GM12891 (cell line): ENCODE measurements around the gene CTSW.

Source experiments
- DNase-seq: peaks from one replicate; pipeline ENCODE4 v3.0.0; 2011; ENCODE audit warnings: low spot score; ENCODE audit not compliant: insufficient read length
- FAIRE-seq: peaks from 2 replicates; lab custom pipeline; 2011; peaks lifted over from hg19 to GRCh38; lab: Jason Lieb, UNC
- PAX5 ChIP-seq: IDR thresholded peaks from 2 replicates; pipeline ENCODE4 v1.6.1; 2011; ENCODE audit warnings: low read length, moderate library complexity, mild to moderate bottlenecking; ENCODE audit not compliant: insufficient read depth, severe bottlenecking
- POLR2A ChIP-seq: IDR thresholded peaks from 2 replicates; pipeline ENCODE4 v1.6.1; 2011; ENCODE audit warnings: low read depth, low read length, control low read depth
- POLR2AphosphoS5 ChIP-seq: IDR thresholded peaks from 2 replicates; pipeline ENCODE4 v1.6.1; 2011; ENCODE audit warnings: low read depth, low read length, control low read depth
- POU2F2 ChIP-seq: IDR thresholded peaks from 2 replicates; pipeline ENCODE4 v1.6.1; 2011; ENCODE audit warnings: low read depth, mild to moderate bottlenecking, control low read depth, low read length, moderate library complexity
- SPI1 ChIP-seq: IDR thresholded peaks from 2 replicates; pipeline ENCODE4 v1.6.1; 2011; ENCODE audit warnings: low read depth, low read length, control low read depth
- TAF1 ChIP-seq: IDR thresholded peaks from 2 replicates; pipeline ENCODE4 v1.6.1; 2011; ENCODE audit warnings: low read depth, low read length, control low read depth

CTSW gene

DNA sequence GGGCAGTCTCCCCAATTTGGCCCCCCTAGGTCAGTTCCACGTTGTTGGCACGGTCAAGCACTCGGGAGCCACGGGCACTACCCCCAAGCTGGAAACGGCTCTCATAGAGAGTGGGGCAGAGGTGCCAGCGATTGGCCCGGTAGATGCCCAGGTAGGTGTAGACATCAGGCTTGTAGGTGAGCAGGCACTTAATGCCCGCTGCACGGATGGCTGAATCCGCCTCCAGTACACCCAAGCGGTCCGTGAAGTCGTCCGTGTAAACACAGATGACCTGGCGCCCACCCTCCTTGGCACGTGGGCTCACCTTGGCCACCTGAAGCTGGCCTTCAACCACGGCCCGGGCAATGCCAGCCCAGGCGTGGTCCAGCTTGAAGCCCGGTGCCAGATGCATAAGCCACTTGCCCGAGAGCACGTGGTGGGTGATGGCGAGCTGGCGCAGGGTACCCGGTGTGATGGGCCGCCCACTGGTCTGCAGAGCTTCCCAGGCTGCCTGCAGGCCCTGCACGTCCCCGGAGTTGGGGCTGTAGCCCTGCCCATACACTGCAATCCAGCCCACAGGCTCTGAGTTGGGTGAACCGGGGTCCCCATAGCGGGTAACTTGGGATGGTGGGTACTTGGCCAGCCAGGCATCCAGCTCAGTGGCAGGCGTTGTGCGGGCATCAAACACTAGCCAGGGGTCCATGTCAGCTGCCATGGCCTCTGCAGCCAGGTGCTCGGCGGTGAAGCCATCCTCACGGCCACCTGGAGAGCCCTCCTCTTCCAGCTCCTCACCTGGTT, 38.0 kb downstream of the CTSW start:
- no peak for TF ChIP-seq TAF1
- DNase-seq (no peak), FAIRE-seq (no peak)

GRCh38 chr11:65918211-65919140, 38.8 kb downstream of the CTSW start, which contains the start of gene C11orf68:
TSS of gene C11orf68 (minus strand) at chr11:65919062. CDS start at chr11:65919031, 31 bp downstream.
- DNase-seq (peak; percentile 62), FAIRE-seq (peak; percentile 66)
- no peak for TF ChIP-seq SPI1
- TF ChIP-seq PAX5 = peak; percentile 10

DNA sequence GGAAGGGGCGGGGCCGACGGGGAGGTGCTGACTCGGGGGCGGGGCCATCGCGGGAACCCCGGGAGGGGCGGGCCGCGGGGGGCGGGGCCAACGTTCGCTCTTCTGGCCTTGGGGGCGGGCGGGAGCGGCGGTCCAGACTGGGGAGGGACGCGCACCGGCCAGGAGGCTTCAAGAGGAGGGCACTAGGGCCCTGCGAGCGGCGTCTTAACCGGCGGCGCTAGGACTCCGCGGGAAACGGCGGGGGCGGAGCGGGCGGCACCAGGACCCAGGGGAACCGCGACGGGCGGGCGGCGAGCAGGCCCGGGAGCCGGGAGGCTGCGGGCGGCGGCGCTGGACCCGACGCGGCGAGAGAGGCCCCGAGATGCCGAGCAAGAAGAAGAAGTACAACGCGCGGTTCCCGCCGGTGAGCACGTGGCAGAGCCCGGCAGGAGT, 39.5 kb downstream of the CTSW start, which contains the start of gene DRAP1:
DRAP1 (plus strand) TSS at position 286 of the 432 bp plus-strand sequence; CDS start at position 362, 76 bp downstream.
- DNase-seq = peak; percentile 98
- TF ChIP-seq TAF1 = peak; percentile 37; the same call in 1 of the 2 replicates
- peak; percentile 65 for TF ChIP-seq PAX5
- TF ChIP-seq POLR2A = no peak
- no peak for TF ChIP-seq SPI1
- 0 out of 2 replicates have a peak, but pooled peaks have one; percentile 53 for TF ChIP-seq POU2F2
- no peak for TF ChIP-seq POLR2AphosphoS5
- FAIRE-seq = peak; percentile 96

GRCh38 chr11:65919573-65920371, 40.1 kb downstream of the CTSW start:
- FAIRE-seq = no peak

GRCh38 chr11:65920372-65920802, 40.8 kb downstream of the CTSW start:
- no peak for DNase-seq
- no peak for FAIRE-seq
- TF ChIP-seq POLR2AphosphoS5 (no peak), POU2F2 (no peak), PAX5 (no peak), TAF1 (no peak)

More at GRCh38 chr11:65919573-65920371, 40.1 kb downstream of the CTSW start:
- TF ChIP-seq POLR2A (no peak), SPI1 (no peak), PAX5 (no peak), TAF1 (no peak), POLR2AphosphoS5 (no peak), POU2F2 (no peak)
- peak; percentile 70 for DNase-seq

- TF ChIP-seq POLR2A = no peak
- no peak for TF ChIP-seq SPI1
- no peak for TF ChIP-seq POU2F2
- no peak for TF ChIP-seq TAF1
- TF ChIP-seq POLR2AphosphoS5 = no peak
- no peak for TF ChIP-seq PAX5
- no peak for DNase-seq
- FAIRE-seq = no peak
These were observed 41.5 kb downstream of the CTSW start for GRCh38 chr11:65921033-65921555.

DNA sequence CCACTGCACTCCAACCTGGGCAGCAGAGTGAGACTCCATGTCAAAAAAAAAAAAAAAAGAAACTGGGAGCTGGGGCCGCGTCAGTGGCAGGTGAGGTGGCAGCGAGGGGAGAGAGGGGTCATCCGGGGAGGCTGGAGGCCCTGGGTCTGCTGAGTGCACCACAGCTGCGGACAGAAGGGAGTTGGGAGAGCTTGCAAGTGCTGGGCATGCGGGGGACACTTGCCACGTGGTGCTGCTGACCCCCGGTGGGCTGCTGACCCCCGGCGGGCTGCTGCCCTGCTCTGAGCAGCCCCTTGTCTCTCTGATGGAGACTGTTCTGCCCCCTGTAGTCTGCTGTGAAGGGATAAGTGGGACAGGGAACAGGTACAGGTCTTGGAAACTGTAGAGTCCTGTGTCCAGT, 42.2 kb downstream of the CTSW start:
- no peak for DNase-seq
- TF ChIP-seq POLR2A (no peak), SPI1 (no peak), PAX5 (no peak), POU2F2 (no peak), POLR2AphosphoS5 (no peak), TAF1 (no peak)
- no peak for FAIRE-seq

- no peak for DNase-seq
- TF ChIP-seq POU2F2 (no peak), POLR2AphosphoS5 (no peak), POLR2A (no peak), SPI1 (no peak), PAX5 (no peak), TAF1 (no peak)
- no peak for FAIRE-seq
These were observed 42.9 kb downstream of the CTSW start for GRCh38 chr11:65922565-65922964.

DNA sequence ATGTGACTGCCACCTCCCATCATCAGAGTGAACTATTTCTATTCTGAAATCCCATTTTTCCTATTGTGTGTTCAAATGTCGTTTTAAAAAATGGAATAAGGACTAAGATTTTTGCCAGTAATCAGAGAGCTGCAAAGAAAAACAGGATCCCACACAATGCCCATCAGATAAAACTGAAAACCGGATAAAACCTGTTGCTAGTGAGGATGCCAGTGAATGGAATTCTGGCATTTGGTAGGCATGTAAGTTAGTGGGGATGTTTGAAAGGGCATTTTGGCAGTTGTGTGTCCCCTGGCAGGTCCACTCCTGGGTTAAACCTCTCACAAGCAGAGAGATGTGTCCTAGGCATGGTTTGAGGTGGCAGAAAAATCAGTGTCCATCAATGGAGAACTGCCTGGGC, 45.8 kb downstream of the CTSW start:
- FAIRE-seq = no peak
- TF ChIP-seq SPI1 (no peak), TAF1 (no peak), POLR2A (no peak), POLR2AphosphoS5 (no peak), PAX5 (no peak), POU2F2 (no peak)
- no peak for DNase-seq
